Iris pigment epithelial cell (primary cell): ENCODE data around the gene TSC22D2.
A peak's percentile ranks its signal among the peaks of the same experiment; 100 is the strongest.

Experiments
- DNase-seq: peaks from one replicate; pipeline ENCODE4 v3.0.0-alpha.2; 2011; ENCODE audit warnings: low read depth

TSC22D2 gene

DNA sequence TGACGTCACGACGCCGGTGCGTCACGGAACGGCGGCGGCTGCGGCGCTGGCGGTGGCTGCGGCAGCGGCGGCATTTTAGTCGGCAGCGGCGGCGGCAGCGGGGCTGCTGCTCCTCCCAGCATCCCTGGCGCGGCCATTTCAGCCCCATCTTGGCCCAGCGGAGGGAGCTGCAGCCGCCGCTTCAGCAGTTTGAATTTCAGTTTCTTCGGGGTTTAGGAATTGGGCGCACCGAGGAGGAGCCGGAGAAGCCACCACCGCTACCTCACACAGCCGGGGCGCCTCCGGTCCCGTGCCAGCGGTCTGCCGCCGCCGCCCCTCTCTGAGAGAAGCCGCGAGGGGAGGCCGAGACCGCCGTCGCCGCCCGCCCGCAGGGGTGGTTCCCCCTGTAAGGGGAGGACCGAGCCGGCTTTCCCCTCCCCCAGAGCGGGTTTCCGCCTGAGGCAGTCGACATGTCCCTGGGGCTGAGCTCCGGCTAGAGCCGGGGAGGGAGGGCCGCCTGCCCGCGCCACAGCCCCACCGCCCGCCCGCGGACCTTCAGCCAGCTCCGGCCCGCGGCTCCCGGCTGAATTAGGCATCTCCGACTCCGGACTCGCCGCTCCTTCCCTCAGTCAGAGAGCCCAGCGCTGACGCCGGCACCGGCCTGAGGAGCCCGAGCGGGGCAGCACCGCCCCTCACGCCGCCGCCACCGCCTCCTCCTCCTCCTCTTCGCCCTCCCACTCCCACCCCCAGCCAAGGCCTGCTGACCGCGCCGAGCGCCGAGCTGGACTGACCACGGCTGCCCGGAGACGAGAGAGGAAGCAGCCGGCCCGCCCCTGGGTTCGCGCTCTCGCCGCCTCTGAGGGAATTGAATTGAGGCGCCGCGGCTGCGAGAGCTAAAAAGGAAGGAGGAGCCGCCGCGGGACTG is at the start of gene TSC22D2:
TSC22D2 (plus strand) TSS at position 78 of the 904 bp plus-strand sequence. CDS start 1,053 bp downstream, outside the sequence.
- peak; percentile 95 for DNase-seq

DNA sequence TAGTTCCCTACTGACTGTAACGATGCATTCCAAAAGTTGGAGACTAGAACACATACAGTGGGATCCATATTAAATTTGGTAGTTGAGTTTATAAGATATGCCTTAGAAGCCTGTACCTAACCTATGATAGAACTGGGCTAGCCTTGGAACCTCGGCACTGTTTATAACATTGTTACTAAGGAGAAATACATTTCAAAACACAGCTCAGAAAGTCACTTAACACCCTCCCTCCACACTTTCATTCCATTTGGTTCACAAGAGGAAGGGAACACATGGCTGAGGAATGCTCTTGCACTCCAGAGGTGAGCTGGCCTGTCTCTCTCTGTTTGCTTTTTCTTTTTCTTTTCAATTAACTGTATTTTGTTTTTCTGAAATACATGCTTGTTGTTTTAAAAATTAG is 48.7 kb upstream of the TSC22D2 start:
- DNase-seq, result peak; percentile 69

DNA sequence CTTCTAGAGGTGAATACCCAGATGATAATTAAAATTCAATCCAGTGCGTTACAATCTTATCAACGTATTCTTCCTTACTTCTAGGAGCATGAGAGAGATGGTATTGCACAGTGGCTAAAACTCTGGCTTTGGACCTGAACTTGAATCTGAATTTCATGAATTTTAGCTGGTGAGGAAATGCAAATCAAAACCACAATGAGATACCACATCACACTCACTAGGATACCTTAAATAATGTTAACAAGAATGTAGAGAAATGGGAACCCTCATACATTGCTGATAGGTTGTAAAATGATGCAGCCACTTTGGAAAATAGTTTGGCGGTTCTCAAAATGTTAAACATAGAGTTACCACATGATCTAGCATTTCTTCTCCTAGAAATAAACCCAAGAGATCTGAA is 47.1 kb upstream of the TSC22D2 start:
- DNase-seq, result no peak

DNA sequence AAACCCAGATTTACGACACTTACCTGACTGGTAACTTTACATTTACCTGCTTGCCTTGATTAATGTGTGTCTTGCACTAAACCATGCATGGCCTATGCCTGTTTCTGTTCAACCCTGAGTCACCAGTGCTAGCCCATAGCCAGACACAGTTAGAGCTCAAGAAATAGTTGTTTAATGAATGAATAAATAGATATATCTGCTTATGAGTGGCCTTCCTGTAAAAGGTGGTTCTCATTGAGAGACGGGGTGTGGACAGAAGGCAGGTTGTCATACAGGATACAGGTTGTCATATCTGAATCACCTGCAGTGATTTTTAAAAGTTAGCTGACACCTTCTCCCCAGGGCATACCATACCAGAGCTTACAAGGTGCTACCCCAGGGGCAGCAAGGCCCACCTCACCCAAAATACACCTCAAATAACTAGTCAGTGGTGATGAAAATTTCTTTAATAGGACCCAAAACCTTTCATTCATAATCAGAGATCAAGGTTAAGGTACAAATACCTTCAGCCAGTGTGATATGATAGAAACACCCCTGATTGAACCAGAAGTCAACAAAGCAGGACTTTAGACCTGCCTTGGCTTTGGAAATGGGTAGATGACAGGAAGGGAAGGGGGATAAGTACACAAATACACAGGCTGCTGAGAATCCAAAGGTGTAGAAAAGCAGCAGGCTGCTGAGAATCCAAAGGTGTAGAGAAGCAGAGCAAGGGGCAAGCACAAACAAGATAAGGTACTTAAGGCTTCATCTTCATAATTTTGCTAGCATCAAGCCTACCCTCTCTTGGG is 45.4 kb upstream of the TSC22D2 start:
- DNase-seq, result no peak

DNA sequence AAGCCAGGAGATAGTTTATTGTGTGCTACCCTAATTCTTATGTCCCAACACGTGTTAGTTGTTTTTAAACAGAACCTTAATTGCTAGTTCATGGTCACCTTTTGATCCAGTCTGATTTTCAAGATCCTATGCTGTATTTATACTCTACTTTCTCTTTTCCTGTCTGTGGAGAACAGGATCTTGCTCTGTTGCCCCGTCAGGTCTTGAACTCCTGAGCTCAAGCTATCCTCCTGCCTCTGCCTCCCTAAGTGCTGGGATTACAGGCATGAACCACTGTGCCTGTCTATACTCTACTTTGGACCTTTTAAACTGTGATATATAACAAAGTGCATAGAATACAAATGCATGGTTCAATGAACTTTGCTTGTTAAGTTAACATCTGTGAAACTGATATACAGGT is 44.7 kb upstream of the TSC22D2 start:
- DNase-seq, result no peak

DNA sequence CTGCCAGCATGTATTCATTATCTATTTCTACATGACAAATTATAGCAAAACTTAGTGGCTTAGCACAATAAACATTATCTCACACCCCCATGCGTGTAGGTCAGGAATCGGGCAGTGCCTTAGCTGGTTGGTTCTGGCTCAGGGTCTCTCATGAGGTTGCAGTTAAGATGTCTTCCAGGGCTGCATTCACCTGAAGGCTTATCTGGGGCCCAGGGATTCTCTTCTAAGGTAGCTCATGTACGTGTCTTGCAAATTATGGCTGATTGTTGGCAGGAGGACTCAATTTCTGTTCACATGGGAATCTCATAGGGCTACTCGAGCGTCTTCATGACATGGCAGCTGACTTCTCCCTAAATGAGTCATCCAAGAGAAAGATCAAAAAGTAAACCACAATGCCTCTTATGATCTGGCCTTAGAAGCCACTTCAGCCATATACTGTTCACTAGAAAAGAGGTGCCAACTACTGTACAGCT is 42.9 kb upstream of the TSC22D2 start:
- peak; percentile 90 for DNase-seq

DNA sequence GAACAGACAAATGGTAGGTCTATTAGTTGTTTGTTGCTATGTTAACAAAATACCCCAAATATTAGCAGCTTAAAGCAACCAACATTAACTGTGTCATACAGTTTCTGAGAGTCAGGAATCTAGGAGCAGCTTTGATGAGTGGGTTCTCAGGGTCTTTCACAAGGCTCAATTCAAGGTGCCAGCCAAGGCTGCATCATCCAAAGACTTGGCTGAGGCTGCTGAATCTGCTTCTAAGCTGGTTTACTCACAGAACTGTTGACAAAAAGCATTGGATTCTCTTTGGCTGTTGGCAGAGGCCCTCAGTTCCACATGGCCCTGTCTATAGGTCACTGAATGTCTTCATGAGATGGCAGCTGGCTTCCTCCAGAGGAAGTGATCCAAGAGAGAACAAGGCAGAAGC is 40.3 kb upstream of the TSC22D2 start:
- no peak for DNase-seq

DNA sequence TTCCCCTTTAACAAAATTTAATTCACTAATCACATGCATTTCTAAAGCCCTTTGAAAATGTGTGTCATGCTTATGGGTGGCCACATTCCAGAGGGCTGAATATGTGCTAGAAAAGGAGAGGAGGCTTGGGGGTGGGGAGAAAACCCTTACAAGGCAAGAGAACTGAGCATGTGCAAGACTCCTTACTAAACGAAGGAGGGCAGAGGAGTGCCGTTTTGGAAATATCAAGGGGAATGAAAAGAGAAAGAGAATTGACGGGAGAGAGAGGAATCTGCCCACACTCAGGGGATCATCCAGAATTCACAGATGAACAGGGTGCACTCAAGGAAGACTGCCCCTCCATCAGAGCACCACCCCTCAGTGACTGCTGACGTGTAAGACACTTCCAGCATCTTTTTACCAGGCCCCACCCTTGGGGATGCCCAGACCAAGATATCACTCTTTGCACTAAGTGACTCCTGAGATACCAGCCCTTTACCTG is 37.9 kb upstream of the TSC22D2 start:
- peak; percentile 98 for DNase-seq

DNA sequence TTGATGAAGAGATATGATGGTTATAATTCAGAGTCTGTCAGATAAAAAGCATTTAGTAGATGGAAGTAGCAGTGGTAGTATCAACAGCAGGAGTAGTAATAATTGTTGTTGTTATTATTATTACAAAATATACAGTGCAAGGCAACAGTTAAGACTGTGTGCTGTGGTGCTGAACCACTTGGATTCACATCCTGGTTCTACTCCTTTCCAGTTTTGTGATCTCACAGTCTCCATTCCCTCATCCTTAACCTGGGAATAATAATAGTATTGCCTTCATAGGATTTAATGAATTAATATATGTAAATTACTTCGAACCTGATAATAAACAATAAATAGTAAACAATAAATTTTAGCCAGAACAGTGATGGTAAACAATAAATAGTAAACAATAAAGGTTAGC is 37.1 kb upstream of the TSC22D2 start:
- DNase-seq, result peak; percentile 17

DNA sequence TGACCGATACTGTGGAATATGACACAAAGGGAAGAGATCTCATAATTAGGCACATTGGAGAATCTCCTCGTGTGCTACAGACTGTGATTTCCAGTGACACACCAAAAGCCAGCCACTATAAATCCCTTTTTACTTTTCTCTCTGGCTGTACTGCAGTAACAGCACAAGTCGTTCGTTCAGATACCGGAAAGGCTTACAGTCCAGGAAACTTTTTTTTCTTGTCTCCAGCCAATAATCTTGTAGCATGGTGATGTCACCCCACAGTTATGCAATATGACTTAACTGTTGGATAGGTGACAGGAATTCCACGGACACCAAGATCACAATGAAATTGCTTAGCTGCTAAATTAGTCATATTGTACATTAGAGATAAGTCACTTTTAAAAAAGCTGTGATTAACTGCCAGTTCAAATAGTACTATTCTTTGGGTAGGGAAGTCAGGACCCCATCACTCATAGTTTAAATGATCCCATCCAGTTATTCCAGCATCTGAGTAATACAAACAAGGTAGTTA is 36.3 kb upstream of the TSC22D2 start:
- peak; percentile 100 for DNase-seq

DNA sequence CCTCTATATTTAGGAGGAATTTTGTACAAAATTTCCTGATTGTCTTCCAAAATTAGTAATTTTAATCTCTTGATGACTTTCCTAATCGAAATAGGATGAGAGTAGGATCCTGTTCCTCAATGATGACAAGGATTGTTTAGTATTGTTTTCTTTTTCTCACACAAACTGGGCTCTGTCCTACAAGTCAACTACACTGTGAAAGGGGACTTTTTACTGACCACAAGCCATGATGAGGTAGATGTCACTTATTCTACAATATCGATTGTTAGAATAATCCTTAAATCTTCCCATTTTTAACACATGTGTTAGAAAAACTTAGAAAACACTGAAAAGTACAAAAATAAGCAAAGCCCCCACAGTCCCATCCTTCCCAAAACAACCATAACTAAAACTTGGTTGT is 35.8 kb upstream of the TSC22D2 start:
- DNase-seq, result peak; percentile 21

DNA sequence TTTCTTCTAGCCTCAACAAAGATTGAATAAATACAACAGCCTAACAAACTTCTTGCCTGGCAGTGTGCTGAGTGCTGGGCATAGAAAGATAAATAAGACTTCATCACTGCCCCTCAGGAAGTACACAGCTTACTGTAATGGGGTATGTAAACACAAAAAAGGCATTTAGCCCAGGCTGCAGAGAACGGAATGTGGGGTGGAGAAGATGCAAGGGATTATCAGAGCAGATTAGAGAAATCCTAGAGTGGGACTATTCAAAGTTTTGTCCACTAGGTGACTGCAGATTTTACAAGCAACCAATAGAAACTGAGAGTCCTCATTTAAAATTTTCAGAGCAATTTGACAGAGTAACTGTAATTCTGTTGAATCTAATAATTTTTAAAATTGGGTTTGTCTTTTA is 35.4 kb upstream of the TSC22D2 start:
- DNase-seq, result peak; percentile 56

DNA sequence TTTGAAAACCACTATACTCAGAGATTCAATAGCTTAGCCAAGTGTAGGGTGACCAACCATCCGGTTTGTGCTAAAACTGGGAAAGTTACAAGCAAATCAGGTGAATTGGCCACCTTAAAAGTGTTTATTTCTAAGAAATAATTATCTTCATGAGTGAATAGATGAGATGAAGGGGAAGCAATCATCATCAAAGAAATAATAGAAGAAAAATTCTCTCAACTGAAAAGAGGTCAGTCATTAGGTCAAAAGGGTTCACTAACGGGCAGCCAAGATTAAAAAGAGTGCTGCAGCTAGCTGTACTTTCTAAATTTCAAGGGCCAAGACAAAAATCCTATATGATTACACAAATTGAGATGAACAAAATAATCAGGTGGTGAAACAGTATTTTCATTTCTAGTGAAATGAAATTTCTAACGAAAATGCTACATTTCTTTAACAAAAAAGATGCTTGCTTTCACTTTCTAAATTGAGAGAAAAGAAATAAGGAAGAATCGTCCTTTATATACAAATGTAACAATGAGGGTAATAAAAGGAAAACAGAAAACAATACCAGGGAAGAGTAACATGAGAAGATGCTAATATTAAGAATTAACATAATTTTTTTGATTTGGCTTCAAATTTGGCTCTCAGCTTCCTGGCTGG is 34.7 kb upstream of the TSC22D2 start:
- DNase-seq, result no peak

DNA sequence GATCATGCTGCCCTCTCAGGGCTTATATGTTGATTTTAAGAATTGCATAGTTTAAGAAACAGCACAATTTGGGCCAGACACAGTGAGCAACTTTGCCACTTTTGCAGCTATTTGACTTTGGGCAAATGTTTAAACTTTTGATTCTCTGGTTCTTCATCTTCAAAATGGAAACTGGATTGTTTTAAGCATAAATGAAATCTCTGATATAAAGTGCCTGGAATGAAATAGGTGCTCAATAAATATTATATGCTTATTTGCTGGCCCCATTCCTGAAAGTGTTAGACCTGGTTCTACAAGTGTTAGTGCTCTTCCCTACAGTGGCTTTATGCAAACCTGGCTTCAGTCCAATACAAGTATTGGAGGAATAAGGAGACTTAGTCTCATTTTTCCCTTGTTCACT is 33.1 kb upstream of the TSC22D2 start:
- no peak for DNase-seq

DNA sequence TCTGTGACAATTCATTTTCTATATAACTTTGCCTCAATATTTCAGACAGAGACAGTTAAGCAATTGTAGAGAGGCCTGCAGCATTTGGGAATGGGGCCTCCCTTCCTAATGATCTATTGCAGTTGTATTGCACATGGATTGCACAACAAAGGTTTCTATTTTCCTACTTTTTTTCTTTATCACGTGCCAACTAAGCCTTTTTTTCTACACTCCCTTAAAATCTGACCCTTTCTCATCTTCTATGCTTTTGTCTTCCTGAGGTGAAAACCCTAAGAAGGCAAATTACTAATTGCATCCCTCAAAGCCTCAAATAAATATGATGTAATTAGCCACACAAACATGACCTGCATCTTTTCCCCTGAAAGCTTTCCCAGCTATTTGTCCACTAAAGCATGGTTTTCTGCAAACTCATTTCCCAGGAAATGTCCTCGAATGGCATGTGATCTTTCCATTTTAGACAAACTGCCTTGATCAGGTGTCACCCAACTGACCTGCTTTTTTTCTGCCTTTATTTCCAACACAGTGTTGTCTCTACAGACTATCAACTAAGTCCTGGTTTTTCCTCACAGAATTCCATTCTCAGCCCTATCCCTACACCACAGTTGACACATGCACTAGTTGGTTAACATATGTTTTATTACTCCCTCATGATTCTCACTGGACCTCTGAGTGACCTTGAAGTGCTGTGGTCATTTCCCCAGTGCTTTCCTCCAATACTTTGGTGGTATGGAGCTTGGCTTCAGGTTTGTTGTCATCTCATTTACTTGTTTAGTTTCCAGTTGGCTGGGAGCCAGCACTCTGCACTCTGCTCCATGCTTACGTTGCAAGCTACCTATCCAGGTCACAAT is 31.9 kb upstream of the TSC22D2 start:
- peak; percentile 42 for DNase-seq

DNA sequence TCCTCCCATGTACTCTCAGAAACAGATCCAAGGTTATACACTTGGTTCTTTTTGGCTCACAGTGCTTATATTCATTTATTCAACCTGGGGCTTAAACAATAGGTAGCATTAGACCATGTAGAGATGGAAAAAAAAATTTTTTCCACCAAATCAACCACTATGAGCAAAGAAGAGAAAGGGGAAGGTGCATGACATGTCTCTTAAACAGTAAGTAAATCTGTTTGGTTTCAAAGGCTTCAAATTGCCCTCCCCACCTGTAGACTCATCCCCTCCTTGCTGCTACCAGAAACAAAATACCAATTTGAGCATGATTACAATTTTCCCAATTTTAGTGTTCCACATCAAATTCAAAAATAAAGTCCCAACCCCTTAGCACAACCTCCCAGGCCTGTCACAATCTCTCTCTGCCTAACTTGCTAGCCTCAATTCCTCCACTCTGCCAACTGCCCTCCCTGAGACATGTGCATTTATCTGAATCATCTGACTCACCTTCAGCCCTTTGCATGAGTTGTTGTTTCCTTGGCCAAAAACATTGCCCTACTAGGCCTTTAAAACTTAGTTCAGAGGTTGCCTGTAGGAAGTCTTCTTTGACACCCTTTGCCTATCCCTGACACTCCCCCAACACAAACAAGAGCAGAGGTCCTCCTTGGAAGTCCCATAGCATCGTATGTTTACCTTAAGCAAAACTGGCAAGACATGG is 30.3 kb upstream of the TSC22D2 start:
- DNase-seq, result no peak

DNA sequence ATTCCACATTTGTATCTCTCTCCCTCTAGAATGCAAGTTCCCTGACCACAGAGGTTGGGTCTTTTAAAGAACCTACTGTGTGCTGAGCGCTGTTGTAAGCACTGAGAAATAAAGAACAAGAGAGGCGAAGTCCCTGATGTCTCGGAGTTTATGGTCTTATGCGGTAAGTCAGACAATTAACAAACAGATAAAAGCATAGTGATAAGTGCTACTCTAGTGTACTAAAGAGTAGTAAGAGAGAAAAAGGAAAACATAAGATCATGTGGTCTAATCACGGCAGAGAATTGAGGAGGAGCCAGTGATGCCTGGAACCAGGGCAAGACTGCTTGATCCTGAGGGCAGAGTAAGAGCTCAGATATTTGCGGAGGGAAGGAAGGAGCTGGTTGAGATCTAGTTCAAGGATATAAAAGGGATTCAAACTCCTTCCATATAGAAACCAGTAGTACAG is 29.8 kb upstream of the TSC22D2 start:
- no peak for DNase-seq

DNA sequence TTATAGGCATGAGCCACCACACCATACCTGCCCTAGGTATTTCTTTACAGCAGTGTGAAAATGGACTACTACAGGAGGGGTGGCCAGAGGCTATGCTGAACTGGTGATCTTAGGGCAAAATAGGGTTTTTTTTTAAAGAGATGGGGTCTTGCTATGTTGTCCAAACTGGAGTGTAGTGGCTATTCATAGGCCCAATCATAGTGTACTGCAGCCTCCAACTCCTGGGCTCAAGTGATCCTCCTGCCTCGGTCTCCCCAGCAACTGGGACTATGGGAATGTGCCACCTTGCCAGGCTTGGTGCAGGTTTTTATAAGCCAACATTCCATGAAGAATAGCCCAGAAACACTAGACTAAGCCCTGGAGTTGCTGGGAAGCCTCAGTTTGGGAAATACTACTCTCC is 28.6 kb upstream of the TSC22D2 start:
- no peak for DNase-seq

DNA sequence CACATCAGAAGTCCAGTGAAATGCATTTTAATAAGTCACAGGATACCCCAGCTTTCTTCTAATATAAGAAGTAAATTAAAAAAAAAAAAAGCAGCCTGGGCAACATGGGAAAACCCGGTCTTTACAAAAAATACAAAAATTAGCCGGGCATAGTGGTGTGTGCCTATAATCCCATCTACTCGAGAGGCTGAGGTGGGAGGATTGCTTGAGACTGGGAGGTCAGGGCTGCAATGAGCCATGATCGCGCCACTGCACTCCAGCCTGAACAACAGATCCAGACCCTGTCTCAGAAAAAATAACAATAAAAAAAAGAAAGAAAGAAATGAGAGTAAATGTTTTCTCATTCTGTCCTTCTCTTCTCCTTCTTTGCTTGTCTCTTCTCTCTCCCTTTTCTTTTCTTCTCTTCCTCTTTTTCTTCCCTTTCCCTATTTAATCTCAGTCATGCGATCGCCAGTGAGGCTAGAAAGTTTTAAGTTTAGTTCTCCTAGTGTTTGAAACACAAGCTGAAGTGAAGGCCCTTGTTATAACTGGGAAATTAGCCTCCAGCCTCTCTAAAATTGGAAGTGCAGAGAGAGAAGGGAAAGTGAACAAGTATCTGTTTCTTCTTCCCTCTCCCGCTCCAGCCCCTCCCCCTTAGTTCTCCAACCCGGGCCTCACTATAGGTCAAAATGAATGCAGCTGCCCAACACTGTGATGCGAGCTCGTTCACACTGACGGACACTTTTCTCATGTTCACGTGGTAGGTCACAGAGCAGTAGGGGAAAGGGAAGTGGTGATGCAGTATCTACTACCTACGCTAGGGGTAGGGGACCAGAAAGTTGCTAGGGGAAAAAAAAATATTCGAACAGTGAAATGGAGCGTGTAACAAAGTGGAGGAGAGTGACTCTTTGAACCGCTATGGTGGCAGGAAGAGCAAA is 23.5 kb upstream of the TSC22D2 start:
- peak; percentile 33 for DNase-seq
